Measurements from ENCODE around the gene SEMA6C.

SEMA6C gene

DNA sequence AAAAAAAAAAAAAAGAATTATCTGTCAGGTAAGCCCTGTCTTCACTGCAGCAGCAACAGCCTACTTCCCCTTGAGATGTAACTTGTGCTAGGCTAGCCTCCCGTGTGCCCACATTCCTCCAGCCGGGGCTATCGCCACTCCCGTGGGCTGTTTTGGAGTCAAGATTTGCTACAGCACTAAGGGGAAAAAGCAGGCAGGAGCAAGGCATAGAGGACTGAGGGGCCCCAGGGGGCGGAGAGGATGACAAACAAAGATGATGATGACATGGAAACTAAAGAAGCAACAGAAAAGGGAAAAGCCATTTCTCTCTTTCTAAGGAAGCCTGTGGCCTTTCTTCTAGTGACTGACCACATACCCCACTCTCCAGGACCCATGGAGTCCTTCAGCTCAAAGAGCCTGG, 11.9 kb upstream of the SEMA6C start:
- no peak for ATAC-seq (ENCODE audit: insufficient read depth, low read depth)
- Histone ChIP-seq H2AFZ (ENCODE audit: low read depth, low read length) (no peak overlapping the region), H4K20me1 (ENCODE audit: insufficient read depth, low read length) (no peaks in the 10 kb centered on the region), H3K79me2 (ENCODE audit: insufficient read depth, low read length) (peaks cover 6% of the 10 kb centered on the region), H3K4me2 (ENCODE audit: insufficient read depth, low read length) (no peak overlapping the region), H3K4me1 (ENCODE audit: insufficient read depth, low read length) (peaks cover 31% of the 10 kb centered on the region), H3K9me3 (ENCODE audit: insufficient read depth, low read length, severe bottlenecking) (no peaks in the 10 kb centered on the region), H3K9ac (ENCODE audit: low read depth, low read length) (no peak overlapping the region), H3K27ac (ENCODE audit: low read length) (peak overlapping the region; percentile 51), H3K27me3 (ENCODE audit: insufficient read depth, low read length, poor library complexity) (no peaks in the 10 kb centered on the region), H3K4me3 (ENCODE audit: low read depth in 1 of 2, low read length in 2 of 2) (no peak overlapping the region), H3K36me3 (ENCODE audit: insufficient read depth, low read length) (peaks cover 35% of the 10 kb centered on the region)
- no peak for DNase-seq
- TF ChIP-seq, protein P1, sequence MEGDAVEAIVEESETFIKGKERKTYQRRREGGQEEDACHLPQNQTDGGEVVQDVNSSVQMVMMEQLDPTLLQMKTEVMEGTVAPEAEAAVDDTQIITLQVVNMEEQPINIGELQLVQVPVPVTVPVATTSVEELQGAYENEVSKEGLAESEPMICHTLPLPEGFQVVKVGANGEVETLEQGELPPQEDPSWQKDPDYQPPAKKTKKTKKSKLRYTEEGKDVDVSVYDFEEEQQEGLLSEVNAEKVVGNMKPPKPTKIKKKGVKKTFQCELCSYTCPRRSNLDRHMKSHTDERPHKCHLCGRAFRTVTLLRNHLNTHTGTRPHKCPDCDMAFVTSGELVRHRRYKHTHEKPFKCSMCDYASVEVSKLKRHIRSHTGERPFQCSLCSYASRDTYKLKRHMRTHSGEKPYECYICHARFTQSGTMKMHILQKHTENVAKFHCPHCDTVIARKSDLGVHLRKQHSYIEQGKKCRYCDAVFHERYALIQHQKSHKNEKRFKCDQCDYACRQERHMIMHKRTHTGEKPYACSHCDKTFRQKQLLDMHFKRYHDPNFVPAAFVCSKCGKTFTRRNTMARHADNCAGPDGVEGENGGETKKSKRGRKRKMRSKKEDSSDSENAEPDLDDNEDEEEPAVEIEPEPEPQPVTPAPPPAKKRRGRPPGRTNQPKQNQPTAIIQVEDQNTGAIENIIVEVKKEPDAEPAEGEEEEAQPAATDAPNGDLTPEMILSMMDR (IDR thresholded peaks at IDR 0.05; ENCODE audit: borderline replicate concordance, extremely low read depth, low read length, poor library complexity, severe bottlenecking) = no peak
- no peak for TF ChIP-seq EZH2 (IDR thresholded peaks at IDR 0.05; ENCODE audit: borderline replicate concordance, low read depth, low read length, severe bottlenecking)

DNA sequence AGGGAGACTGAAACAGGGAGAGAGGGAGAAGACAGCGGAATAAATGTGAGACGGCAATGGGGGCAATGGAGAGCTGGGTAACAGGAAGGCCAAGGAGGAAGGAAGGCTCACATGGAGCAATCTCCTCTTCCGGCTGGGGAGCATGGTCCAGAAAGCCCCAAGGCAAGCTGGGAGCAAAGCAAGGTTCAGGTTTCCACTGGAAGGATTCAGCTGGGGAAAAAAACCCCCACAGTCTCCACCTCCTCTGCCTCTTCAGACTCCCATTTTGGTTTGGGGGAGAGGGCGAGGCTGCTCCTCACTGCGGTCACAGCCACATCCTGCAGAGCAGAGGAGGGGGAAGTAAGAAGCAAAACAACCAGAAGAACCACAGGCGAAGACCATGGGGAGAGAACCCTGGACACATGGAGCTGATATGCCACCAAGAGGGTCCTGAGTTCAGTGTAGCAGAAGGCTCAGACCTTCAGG, 10.7 kb upstream of the SEMA6C start:
- H3K9me3 ChIP-seq (ENCODE audit: insufficient read depth, low read length, severe bottlenecking) = no peaks in the 10 kb centered on the region
- H3K4me3 ChIP-seq (ENCODE audit: low read depth in 1 of 2, low read length in 2 of 2) = peak overlapping the region; percentile 18 to 54; a peak in 3 of 4 replicates
- peak overlapping the region; percentile 55 for H3K9ac ChIP-seq (ENCODE audit: low read depth, low read length)
- H3K4me1 ChIP-seq (ENCODE audit: insufficient read depth, low read length) = peaks cover 31% of the 10 kb centered on the region
- DNase-seq (peak; percentile 90), ATAC-seq (ENCODE audit: insufficient read depth, low read depth) (peak; percentile 95)
- H2AFZ ChIP-seq (ENCODE audit: low read depth, low read length) = peak overlapping the region; percentile 73
- no peaks in the 10 kb centered on the region for H3K27me3 ChIP-seq (ENCODE audit: insufficient read depth, low read length, poor library complexity)
- H3K79me2 ChIP-seq (ENCODE audit: insufficient read depth, low read length) = peaks cover 4% of the 10 kb centered on the region
- peak overlapping the region; percentile 71 for H3K4me2 ChIP-seq (ENCODE audit: insufficient read depth, low read length)
- H3K36me3 ChIP-seq (ENCODE audit: insufficient read depth, low read length) = peaks cover 35% of the 10 kb centered on the region
- H3K27ac ChIP-seq (ENCODE audit: low read length) = peak overlapping the region; percentile 89
- TF ChIP-seq, protein P1 (IDR thresholded peaks at IDR 0.05; ENCODE audit: borderline replicate concordance, extremely low read depth, low read length, poor library complexity, severe bottlenecking) = peak; percentile 28
- no peak for TF ChIP-seq EZH2 (IDR thresholded peaks at IDR 0.05; ENCODE audit: borderline replicate concordance, low read depth, low read length, severe bottlenecking)
- no peaks in the 10 kb centered on the region for H4K20me1 ChIP-seq (ENCODE audit: insufficient read depth, low read length)

DNA sequence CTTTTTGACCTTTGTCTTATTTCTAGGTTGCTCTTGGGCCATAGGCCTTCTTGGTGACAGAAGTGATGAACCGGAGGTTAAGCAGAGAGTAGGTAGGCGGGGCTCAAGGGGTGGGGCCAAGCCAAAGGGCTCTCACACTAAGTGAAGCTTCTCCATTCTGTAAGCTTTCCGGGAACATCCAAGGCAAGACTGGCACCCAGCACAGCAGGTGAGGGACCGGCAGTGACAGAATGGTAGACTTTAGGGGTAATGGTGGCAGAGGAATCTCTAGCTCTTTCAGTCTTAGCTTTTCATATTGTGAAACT, 10.0 kb upstream of the SEMA6C start, which contains the start of gene TNFAIP8L2:
TNFAIP8L2 (plus strand) TSS at position 135 of the 305 bp plus-strand sequence. CDS start 2,049 bp downstream, outside the sequence.
- peaks cover 29% of the 10 kb centered on the region for H3K36me3 ChIP-seq (ENCODE audit: insufficient read depth, low read length)
- H2AFZ ChIP-seq (ENCODE audit: low read depth, low read length) = peak within 1 kb of the TSS; percentile 73
- H3K4me1 ChIP-seq (ENCODE audit: insufficient read depth, low read length) = peaks cover 31% of the 10 kb centered on the region
- DNase-seq (peak; percentile 68), ATAC-seq (ENCODE audit: insufficient read depth, low read depth) (peak; percentile 56)
- H3K27ac ChIP-seq (ENCODE audit: low read length) = peak within 1 kb of the TSS; percentile 89
- H3K4me2 ChIP-seq (ENCODE audit: insufficient read depth, low read length) = peak within 1 kb of the TSS; percentile 71
- H3K27me3 ChIP-seq (ENCODE audit: insufficient read depth, low read length, poor library complexity) = no peaks in the 10 kb centered on the region
- no peaks in the 10 kb centered on the region for H4K20me1 ChIP-seq (ENCODE audit: insufficient read depth, low read length)
- H3K9me3 ChIP-seq (ENCODE audit: insufficient read depth, low read length, severe bottlenecking) = no peaks in the 10 kb centered on the region
- H3K4me3 ChIP-seq (ENCODE audit: low read depth in 1 of 2, low read length in 2 of 2) = peak within 1 kb of the TSS; percentile 18 to 54; a peak in 3 of 4 replicates
- TF ChIP-seq EZH2 (IDR thresholded peaks at IDR 0.05; ENCODE audit: borderline replicate concordance, low read depth, low read length, severe bottlenecking) = no peak
- TF ChIP-seq, protein P1 (IDR thresholded peaks at IDR 0.05; ENCODE audit: borderline replicate concordance, extremely low read depth, low read length, poor library complexity, severe bottlenecking) = no peak
- peaks cover 4% of the 10 kb centered on the region for H3K79me2 ChIP-seq (ENCODE audit: insufficient read depth, low read length)
- peak within 1 kb of the TSS; percentile 55 for H3K9ac ChIP-seq (ENCODE audit: low read depth, low read length)

Measured in DND-41 (cell line).